ENCODE measurements around the gene KIF6.

The KIF6 gene

DNA sequence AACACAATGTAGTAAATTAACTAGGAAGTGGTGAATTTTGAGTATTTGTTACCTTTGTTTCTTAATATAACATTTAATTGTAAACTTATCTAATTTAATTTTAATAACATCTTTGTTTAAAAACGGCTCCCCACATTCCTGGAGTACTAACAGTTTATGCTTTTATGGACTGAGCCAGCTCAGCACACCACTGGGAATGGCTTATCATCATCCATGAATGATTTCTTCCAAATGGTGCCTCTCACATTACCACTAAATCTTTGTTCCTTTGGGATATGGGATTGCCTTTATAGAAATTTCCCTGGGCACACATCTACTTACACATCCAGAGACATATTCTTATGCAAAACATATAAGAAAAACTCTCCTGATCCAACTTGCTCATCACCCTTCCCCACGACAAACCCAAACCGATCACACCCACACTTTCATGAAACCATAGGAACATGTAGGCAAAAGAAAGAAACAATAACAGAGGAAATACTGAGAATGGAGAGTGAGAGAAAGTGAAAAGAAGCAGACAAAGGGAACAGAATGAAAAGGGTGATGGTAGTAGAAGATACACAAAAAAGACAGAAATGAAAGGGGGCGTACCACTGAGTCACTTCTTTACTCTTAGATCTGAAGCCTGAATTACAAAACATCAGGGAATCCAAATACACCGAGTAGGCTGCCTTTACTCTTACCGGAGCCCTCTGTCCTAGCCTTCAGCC, 344.2 kb downstream of the KIF6 start:
- H3K27me3 ChIP-seq (ENCODE audit: insufficient read depth, low read length) = no peaks in the 10 kb centered on the region
- no peaks in the 10 kb centered on the region for H3K9me3 ChIP-seq (ENCODE audit: insufficient read depth, low read depth, low read length)
- no peak overlapping the region for H3K4me3 ChIP-seq (ENCODE audit: low read length)
- H3K9ac ChIP-seq (ENCODE audit: low read depth, low read length) = no peak overlapping the region
- H3K36me3 ChIP-seq (ENCODE audit: insufficient read depth, low read depth, low read length) = no peaks in the 10 kb centered on the region
- H3K4me1 ChIP-seq (ENCODE audit: insufficient read depth, low read length) = no peaks in the 10 kb centered on the region
- no peak overlapping the region for H3K27ac ChIP-seq (ENCODE audit: low read length)

DNA sequence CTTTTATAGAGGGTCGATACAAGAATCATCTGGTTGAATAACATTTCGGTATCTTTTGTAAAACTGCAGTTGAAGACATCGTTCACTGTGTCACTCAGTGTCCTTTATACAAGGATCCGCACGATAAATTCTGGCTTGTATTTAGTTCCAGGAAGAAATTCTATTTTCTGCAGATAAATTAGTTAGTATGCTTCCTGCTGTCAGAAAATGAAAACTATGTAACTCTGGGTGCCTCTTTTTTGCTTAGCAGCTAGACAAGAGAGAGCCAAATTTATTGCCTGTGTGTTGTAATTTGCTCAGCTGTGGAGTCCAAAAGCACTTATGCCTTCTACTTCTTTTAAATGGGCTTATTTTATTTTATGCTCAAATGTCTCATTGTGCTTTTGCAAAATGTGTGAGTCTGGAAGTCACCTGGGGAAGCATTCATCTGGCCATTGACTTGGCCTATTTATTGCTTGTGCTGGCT, 346.2 kb downstream of the KIF6 start:
- Histone ChIP-seq H3K36me3 (ENCODE audit: insufficient read depth, low read depth, low read length) (no peaks in the 10 kb centered on the region), H3K4me1 (ENCODE audit: insufficient read depth, low read length) (no peaks in the 10 kb centered on the region), H3K9ac (ENCODE audit: low read depth, low read length) (no peak overlapping the region), H3K27me3 (ENCODE audit: insufficient read depth, low read length) (no peaks in the 10 kb centered on the region), H3K9me3 (ENCODE audit: insufficient read depth, low read depth, low read length) (no peaks in the 10 kb centered on the region), H3K27ac (ENCODE audit: low read length) (no peak overlapping the region), H3K4me3 (ENCODE audit: low read length) (no peak overlapping the region)

DNA sequence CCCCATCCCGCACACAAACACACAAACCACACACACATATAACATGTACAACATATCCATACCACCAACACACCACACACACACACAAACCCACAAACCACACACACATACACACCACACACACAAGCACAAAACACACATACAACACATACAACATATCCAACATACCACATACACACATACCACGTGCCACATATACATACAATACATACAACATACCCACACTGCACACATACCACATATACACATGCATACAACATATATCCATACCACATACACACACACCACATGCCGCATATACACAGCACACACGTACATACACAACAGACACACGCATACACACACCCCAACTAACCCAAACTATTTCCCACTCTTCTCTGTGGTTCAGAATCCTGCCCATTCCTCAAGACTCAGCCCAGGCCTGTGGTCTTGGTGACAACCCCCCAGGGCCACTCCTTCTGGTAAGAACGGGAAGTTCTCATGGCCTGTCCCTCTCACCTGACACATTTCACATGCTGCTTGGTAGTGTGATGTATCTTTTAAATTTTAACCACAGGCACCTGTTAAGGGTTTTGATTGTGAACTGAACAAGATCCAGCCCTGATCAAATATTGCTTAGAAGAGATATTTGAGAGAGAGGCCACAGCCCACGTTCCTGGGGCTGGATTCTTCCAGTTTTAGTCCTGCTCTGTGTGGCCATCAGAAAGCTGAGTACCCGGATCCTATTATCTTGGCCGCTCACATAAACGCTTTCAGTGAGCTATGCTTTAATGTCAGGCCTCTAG, 346.8 kb downstream of the KIF6 start:
- no peaks in the 10 kb centered on the region for H3K36me3 ChIP-seq (ENCODE audit: insufficient read depth, low read depth, low read length)
- H3K27ac ChIP-seq (ENCODE audit: low read length) = no peak overlapping the region
- no peaks in the 10 kb centered on the region for H3K4me1 ChIP-seq (ENCODE audit: insufficient read depth, low read length)
- no peak overlapping the region for H3K9ac ChIP-seq (ENCODE audit: low read depth, low read length)
- H3K27me3 ChIP-seq (ENCODE audit: insufficient read depth, low read length) = no peaks in the 10 kb centered on the region
- no peaks in the 10 kb centered on the region for H3K9me3 ChIP-seq (ENCODE audit: insufficient read depth, low read depth, low read length)
- H3K4me3 ChIP-seq (ENCODE audit: low read length) = no peak overlapping the region

DNA sequence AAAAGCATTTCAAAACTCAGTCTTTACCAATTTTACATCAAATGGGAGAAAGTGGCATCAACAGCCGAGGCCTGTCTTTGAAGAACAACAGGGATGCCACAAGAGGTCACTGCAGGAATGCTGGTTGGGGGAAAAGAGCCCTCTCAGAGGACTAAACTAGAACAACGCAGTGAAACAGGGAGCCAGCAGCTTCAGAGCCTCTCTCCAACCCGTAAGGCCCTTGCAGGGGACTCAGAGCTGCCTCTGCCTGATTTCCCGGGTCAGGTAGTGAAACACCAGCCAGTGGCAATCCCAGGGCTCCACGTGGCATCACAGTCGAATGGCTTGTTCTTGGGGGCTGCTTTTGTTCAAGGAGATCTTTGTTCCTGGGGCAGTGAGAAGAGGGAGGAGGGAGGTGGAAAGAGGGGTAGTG, 347.7 kb downstream of the KIF6 start:
- no peak overlapping the region for H3K4me3 ChIP-seq (ENCODE audit: low read length)
- no peak overlapping the region for H3K9ac ChIP-seq (ENCODE audit: low read depth, low read length)
- no peaks in the 10 kb centered on the region for H3K27me3 ChIP-seq (ENCODE audit: insufficient read depth, low read length)
- H3K4me1 ChIP-seq (ENCODE audit: insufficient read depth, low read length) = no peaks in the 10 kb centered on the region
- no peaks in the 10 kb centered on the region for H3K9me3 ChIP-seq (ENCODE audit: insufficient read depth, low read depth, low read length)
- H3K27ac ChIP-seq (ENCODE audit: low read length) = no peak overlapping the region
- H3K36me3 ChIP-seq (ENCODE audit: insufficient read depth, low read depth, low read length) = no peaks in the 10 kb centered on the region

DNA sequence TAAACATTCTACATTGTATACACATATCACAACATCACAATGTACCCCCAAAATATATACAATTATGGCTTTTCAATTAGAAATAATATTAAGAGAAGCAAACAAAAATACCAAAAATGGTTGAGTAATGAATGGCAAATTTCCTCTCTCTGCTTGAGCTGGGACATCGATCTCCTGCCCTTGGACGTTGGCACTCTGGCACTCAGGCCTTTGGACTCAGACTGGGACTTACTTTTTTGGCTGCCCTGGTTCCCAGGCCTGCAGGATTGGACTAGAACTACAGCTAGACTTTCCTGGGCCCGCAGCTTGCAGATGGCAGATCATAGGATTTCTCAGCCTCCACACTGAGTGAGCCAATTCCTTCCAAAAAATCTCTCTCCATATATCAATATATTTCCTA, 349.8 kb downstream of the KIF6 start:
- H3K27me3 ChIP-seq (ENCODE audit: insufficient read depth, low read length) = no peaks in the 10 kb centered on the region

DNA sequence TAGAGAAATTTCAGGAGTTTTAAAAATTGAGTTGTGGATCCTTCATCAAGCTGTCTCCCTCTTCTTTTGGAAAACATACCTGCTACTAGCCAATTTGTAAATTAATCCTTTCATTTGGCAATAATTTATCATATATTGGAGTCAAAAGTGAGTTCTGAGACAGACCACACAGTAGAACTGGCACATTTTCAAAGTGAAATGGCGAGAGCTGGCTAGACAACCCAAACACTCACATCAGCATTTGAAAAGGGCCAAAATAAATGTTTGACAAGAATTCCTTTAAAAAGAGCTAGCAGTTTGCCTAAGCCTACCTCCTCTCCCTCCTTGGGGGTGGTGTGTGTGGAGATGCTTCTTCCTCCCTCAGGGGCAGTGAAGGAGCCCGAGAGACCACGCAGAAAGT, 354.8 kb downstream of the KIF6 start:
- Histone ChIP-seq H3K9ac (ENCODE audit: low read depth, low read length) (no peak overlapping the region), H3K27me3 (ENCODE audit: insufficient read depth, low read length) (no peaks in the 10 kb centered on the region), H3K4me3 (ENCODE audit: low read length) (no peak overlapping the region), H3K27ac (ENCODE audit: low read length) (no peak overlapping the region), H3K4me1 (ENCODE audit: insufficient read depth, low read length) (peaks cover 9% of the 10 kb centered on the region; the same call in 1 of the 2 replicates), H3K36me3 (ENCODE audit: insufficient read depth, low read depth, low read length) (no peaks in the 10 kb centered on the region), H3K9me3 (ENCODE audit: insufficient read depth, low read depth, low read length) (no peaks in the 10 kb centered on the region)

More for the DNA sequence above, 349.8 kb downstream of the KIF6 start:
- peaks cover 7% of the 10 kb centered on the region; the same call in 1 of the 2 replicates for H3K4me1 ChIP-seq (ENCODE audit: insufficient read depth, low read length)
- H3K9me3 ChIP-seq (ENCODE audit: insufficient read depth, low read depth, low read length) = no peaks in the 10 kb centered on the region
- no peak overlapping the region for H3K27ac ChIP-seq (ENCODE audit: low read length)
- H3K4me3 ChIP-seq (ENCODE audit: low read length) = no peak overlapping the region
- no peaks in the 10 kb centered on the region for H3K36me3 ChIP-seq (ENCODE audit: insufficient read depth, low read depth, low read length)
- H3K9ac ChIP-seq (ENCODE audit: low read depth, low read length) = no peak overlapping the region

DNA sequence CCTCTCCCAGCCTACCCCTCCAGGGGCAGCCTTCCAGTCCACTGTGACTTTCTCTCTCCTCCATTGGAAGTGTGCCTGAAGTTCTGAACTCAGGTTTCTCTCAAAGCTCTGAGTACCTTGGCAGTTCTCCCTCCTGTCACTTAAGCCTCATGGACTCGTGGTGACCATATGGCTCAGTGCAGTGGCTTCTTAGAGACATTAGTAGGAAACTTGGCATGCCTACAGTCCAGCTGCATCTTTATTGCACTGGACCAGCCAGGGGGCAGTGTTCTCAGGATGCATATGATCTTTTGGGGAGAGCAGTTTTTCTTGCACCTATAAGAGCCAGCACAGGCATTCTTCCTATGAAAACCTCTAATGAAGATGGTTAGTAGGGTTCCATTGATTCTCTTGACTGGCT, 355.2 kb downstream of the KIF6 start:
- no peaks in the 10 kb centered on the region for H3K27me3 ChIP-seq (ENCODE audit: insufficient read depth, low read length)
- H3K4me1 ChIP-seq (ENCODE audit: insufficient read depth, low read length) = peaks cover 9% of the 10 kb centered on the region; the same call in 1 of the 2 replicates
- H3K27ac ChIP-seq (ENCODE audit: low read length) = no peak overlapping the region
- no peaks in the 10 kb centered on the region for H3K36me3 ChIP-seq (ENCODE audit: insufficient read depth, low read depth, low read length)
- no peaks in the 10 kb centered on the region for H3K9me3 ChIP-seq (ENCODE audit: insufficient read depth, low read depth, low read length)
- H3K4me3 ChIP-seq (ENCODE audit: low read length) = no peak overlapping the region
- H3K9ac ChIP-seq (ENCODE audit: low read depth, low read length) = no peak overlapping the region

DNA sequence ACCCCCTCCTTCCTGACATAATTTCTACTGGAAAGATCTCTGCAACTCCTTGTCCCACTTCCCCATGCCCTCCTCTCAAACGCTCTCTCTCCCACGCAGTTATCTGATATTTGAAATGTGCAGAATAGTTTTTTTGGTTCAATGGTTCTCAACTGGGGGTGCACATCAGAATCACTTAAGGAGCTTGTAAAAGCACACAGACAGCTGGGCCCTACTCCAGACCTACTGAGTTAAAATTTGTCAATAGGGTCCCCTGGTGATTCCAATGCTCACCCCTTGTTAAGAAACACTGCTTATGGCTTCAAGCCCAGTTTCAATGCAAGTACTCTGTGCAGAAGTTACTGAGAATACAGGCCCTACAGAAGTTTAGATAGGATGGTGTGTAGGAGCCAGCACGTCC, 357.5 kb downstream of the KIF6 start:
- no peaks in the 10 kb centered on the region for H3K9me3 ChIP-seq (ENCODE audit: insufficient read depth, low read depth, low read length)
- no peaks in the 10 kb centered on the region for H3K27me3 ChIP-seq (ENCODE audit: insufficient read depth, low read length)
- H3K4me1 ChIP-seq (ENCODE audit: insufficient read depth, low read length) = peaks cover 9% of the 10 kb centered on the region; the same call in 1 of the 2 replicates
- H3K4me3 ChIP-seq (ENCODE audit: low read length) = no peak overlapping the region
- H3K36me3 ChIP-seq (ENCODE audit: insufficient read depth, low read depth, low read length) = no peaks in the 10 kb centered on the region
- H3K9ac ChIP-seq (ENCODE audit: low read depth, low read length) = no peak overlapping the region
- no peak overlapping the region for H3K27ac ChIP-seq (ENCODE audit: low read length)

DNA sequence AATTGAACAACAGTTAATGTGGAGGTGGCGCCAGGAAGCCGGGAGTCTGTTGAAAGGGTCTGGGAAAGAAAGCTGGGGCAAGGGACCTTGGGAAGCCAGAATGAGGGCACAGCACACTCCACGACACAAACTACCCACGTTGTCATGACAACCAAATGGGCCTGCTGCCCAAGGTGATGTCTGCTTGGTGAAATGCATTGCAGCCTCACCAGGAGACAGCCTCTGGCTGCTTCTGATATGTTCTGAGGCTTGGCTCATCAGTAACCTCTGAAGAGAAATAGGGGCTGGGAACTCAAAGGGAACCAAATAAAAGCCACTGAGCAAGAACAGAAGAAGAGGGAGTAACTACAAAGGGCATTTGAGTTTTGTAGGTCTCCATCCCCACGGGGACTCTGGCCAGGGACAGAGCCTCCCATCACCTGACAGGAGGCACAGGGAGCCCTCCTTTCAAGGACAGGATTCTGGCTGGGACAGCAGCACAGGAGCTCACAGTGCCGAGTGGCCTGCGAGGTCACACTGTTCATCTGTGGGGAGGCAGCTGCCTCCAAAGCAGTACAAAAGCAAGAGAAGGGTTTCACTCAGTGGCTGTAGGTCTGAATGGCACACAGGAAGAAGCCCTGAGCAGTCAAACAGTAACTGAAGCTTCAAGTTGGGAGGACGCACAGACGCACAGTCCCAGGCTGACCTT, 358.1 kb downstream of the KIF6 start:
- no peak overlapping the region for H3K4me3 ChIP-seq (ENCODE audit: low read length)

DNA sequence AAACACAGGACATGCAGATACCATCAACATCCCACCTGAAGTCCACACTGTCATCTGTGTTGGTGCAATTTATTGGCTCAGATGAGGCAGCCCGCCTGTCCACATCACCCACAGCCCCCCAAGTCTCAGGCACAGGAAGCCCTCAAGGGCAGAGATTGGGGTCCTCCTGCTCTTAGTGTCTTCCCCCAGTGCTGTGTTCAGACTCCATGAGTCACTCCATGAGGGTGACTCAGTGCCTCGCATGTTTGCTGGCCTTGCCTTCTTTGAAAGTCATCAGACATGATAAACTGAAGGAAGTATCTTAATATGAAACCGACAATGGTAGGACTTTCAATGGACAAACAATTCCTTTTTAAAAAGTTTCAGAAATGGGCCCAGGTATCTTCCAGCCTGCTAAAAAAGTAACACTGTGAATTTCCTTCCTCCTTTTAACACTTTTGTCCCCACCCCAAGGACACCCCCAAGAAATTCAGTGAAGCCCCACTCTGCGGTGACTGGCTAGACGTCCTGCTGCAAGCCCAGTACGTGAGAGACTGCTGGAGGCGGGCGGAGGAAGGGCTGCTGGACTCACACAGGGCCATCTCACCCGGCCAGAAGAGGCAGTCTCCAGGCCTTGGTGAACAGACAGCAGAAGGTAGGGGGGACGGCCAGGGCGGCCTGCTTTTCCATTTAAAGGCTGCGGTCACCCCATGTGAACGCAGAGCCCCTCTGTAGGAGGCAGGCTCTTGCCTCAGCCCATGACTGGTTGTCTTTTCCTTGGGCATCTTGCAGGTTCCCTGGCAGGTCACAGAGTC, 359.7 kb downstream of the KIF6 start:
- Histone ChIP-seq H3K4me1 (ENCODE audit: insufficient read depth, low read length) (peaks cover 6% of the 10 kb centered on the region; the same call in 1 of the 2 replicates), H3K9me3 (ENCODE audit: insufficient read depth, low read depth, low read length) (no peaks in the 10 kb centered on the region), H3K27ac (ENCODE audit: low read length) (no peak overlapping the region), H3K9ac (ENCODE audit: low read depth, low read length) (no peak overlapping the region), H3K27me3 (ENCODE audit: insufficient read depth, low read length) (peaks cover 3% of the 10 kb centered on the region; the same call in 1 of the 2 replicates), H3K4me3 (ENCODE audit: low read length) (no peak overlapping the region), H3K36me3 (ENCODE audit: insufficient read depth, low read depth, low read length) (no peaks in the 10 kb centered on the region)

More for the DNA sequence above, 358.1 kb downstream of the KIF6 start:
- Histone ChIP-seq H3K4me1 (ENCODE audit: insufficient read depth, low read length) (peaks cover 12% of the 10 kb centered on the region; the same call in 1 of the 2 replicates), H3K9me3 (ENCODE audit: insufficient read depth, low read depth, low read length) (no peaks in the 10 kb centered on the region), H3K9ac (ENCODE audit: low read depth, low read length) (no peak overlapping the region), H3K27me3 (ENCODE audit: insufficient read depth, low read length) (no peaks in the 10 kb centered on the region), H3K27ac (ENCODE audit: low read length) (no peak overlapping the region), H3K36me3 (ENCODE audit: insufficient read depth, low read depth, low read length) (no peaks in the 10 kb centered on the region)

DNA sequence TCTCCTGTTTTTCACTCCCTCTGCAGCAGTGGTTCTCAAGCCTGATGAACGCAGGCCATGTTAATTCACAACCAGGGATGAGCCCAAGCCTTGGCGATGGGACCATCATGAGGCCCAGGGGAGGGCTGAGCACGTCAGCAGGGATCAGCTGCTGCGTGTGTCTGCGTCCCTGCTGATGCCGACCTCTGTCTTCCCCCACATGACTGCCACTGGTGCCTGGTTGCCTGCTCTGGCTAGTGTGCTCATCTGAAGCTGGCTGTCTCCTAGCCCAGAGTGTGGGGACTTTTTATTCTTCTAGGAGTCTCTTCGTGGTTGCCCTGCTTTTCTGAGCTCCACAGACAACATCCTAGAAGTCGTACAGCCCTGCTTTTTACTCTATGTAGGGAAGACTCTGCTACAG, 361.9 kb downstream of the KIF6 start:
- H3K27me3 ChIP-seq (ENCODE audit: insufficient read depth, low read length) = peaks cover 3% of the 10 kb centered on the region; the same call in 1 of the 2 replicates
- no peak overlapping the region for H3K9ac ChIP-seq (ENCODE audit: low read depth, low read length)
- no peaks in the 10 kb centered on the region for H3K36me3 ChIP-seq (ENCODE audit: insufficient read depth, low read depth, low read length)
- no peak overlapping the region for H3K27ac ChIP-seq (ENCODE audit: low read length)
- H3K4me1 ChIP-seq (ENCODE audit: insufficient read depth, low read length) = peaks cover 3% of the 10 kb centered on the region; the same call in 1 of the 2 replicates
- no peaks in the 10 kb centered on the region for H3K9me3 ChIP-seq (ENCODE audit: insufficient read depth, low read depth, low read length)
- no peak overlapping the region for H3K4me3 ChIP-seq (ENCODE audit: low read length)

Data from iPS-20b (cell line).